Psoas muscle (tissue), 8 donors: Measurements from ENCODE around the gene SRI. TPM values are rescaled to one million over a fixed set of nuclear protein-coding genes. Genes with fewer than 3 reads are reported as not detected.
"Not testable (repeated sequence)": the region's sequence is repeated elsewhere in the genome, so short reads cannot be mapped to it uniquely, and the experiment has no call there.

ENCODE experiments used
- ATAC-seq, 4 donors: fragments of 200-7000 bp; cut with Tn5 transposase; one replicate each; pipeline ENCODE4 v1.9.1; 2020; ENCODE audit warnings: moderate library complexity in 3 of 4, mild to moderate bottlenecking in 2 of 4
- DNase-seq, 2 donors: peaks; one replicate each; pipeline ENCODE4 v3.0.0-alpha.2; 2020
- H3K27ac ChIP-seq: fragments of 200-600 bp; one replicate; pipeline ENCODE4 v1.8.0; 2022
- H3K27me3 ChIP-seq, 3 donors: fragments of 200-600 bp in 1 of 3; one replicate each; pipeline versions ENCODE4 v1.6.1 to v1.8.0; 2013 to 2022; ENCODE audit warnings: low read length in 2 of 3, mild to moderate bottlenecking in 2 of 3, moderate library complexity in 1 of 3; ENCODE audit not compliant: insufficient read depth in 3 of 3
- H3K36me3 ChIP-seq, 2 donors: fragments of 200-600 bp in 1 of 2; one replicate each; pipeline versions ENCODE4 v1.6.1 to v1.8.0; 2013 to 2022; ENCODE audit warnings: low read depth in 1 of 2, mild to moderate bottlenecking in 1 of 2, moderate library complexity in 1 of 2; ENCODE audit not compliant: insufficient read depth in 1 of 2
- H3K4me1 ChIP-seq: fragments of 200-600 bp; one replicate; pipeline ENCODE4 v1.8.0; 2022
- H3K4me3 ChIP-seq: fragments of 200-600 bp; one replicate; pipeline ENCODE4 v1.8.0; 2022; ENCODE audit warnings: mild to moderate bottlenecking
- H3K9me3 ChIP-seq: fragments of 200-600 bp; one replicate; pipeline ENCODE4 v1.8.0; 2022
- WGBS, 3 donors: extraction: QIAGEN DNeasy Blood & Tissue Kit; methylation state at CpG; one replicate each; pipeline versions ENCODE4 v1.1.6 to v1.1.7; 2013; 5-methylcytosine and 5-hydroxymethylcytosine counted together
- intact Hi-C, 2 donors: fragments of 100-400 bp; cut with DNase I; formaldehyde crosslinking; loops; one replicate each; pipeline versions ENCODE4 v1.11.0 to v1.14.2; 2022
- polyA plus RNA-seq, 3 donors: library from polyadenylated mRNA; stranded (reverse); fragments of 200-250 nt; gene quantifications; one replicate each; pipeline ENCODE4 v1.2.3, GENCODE V29; 2013
- total RNA-seq, 4 donors: library from RNA; stranded (reverse); fragmentation: NEBNext Ultra II Directional in 2 of 4; extraction: Animal tissue kit (Norgen Biotek cat#: 25700) in 2 of 4; gene quantifications; one replicate each; pipeline versions ENCODE4 v1.2.1 to v1.2.4, GENCODE V29; 2021 to 2023
- TF ChIP-seq, protein P1 (sequence below): fragments of 200-600 bp; IDR thresholded peaks from one replicate; pipeline ENCODE4 v1.8.0; 2022; ENCODE audit warnings: antibody characterized with exemption
- donor health status: healthy with polysubstance abuse.
- donor health status: DM: no; HTN: no; CAD: no; lungs with moderate emphysema.
- donor health status: Bipolar disorder and iron deficiency.
- donor health status: healthy.
- donor health status: DM: yes; HTN: yes; CAD: no.
- donor health status: DM: no; HTN: no; CAD: no.
- donor health status: DM: no; HTN: no; CAD: no.
- donor health status: DM: yes; HTN: yes; CAD: no.

Gene SRI
- total and polyA plus RNA-seq, 7 donors, result 24.4 to 46.7 (median 38.0) TPM

DNA sequence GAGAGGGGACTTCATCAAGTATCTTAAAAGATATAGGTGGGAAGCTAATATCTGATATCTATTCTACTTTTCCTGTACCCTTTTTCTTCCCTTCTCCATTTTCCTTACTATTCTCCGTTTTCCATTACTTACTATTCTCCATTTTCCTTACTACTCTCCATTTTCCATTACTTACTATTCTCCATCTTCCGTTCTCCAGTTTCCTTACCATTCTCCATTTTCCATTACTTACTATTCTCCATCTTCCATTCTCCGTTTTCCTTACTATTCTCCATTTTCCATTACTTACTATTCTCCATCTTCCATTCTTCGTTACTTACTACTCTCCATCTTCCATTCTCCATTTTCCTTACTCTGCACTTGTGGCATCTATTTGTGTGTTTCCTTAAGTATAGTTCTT is 47.6 kb upstream of the SRI start:
- no peak for ATAC-seq
- WGBS, 3 donors, result 93 to 94% (median 93%) methylated on average over 4 of the region's 4 CpGs
- intact Hi-C loops, result no loop called here
- DNase-seq, result no peak
- TF ChIP-seq, protein P1, sequence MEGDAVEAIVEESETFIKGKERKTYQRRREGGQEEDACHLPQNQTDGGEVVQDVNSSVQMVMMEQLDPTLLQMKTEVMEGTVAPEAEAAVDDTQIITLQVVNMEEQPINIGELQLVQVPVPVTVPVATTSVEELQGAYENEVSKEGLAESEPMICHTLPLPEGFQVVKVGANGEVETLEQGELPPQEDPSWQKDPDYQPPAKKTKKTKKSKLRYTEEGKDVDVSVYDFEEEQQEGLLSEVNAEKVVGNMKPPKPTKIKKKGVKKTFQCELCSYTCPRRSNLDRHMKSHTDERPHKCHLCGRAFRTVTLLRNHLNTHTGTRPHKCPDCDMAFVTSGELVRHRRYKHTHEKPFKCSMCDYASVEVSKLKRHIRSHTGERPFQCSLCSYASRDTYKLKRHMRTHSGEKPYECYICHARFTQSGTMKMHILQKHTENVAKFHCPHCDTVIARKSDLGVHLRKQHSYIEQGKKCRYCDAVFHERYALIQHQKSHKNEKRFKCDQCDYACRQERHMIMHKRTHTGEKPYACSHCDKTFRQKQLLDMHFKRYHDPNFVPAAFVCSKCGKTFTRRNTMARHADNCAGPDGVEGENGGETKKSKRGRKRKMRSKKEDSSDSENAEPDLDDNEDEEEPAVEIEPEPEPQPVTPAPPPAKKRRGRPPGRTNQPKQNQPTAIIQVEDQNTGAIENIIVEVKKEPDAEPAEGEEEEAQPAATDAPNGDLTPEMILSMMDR, result no peak
- H3K4me3 ChIP-seq, result no peak overlapping the region
- no peak overlapping the region for H3K27ac ChIP-seq
- no peaks in the 10 kb centered on the region for H3K27me3 ChIP-seq
- no peaks in the 10 kb centered on the region for H3K36me3 ChIP-seq
- no peaks in the 10 kb centered on the region for H3K4me1 ChIP-seq
- no peaks in the 10 kb centered on the region for H3K9me3 ChIP-seq

DNA sequence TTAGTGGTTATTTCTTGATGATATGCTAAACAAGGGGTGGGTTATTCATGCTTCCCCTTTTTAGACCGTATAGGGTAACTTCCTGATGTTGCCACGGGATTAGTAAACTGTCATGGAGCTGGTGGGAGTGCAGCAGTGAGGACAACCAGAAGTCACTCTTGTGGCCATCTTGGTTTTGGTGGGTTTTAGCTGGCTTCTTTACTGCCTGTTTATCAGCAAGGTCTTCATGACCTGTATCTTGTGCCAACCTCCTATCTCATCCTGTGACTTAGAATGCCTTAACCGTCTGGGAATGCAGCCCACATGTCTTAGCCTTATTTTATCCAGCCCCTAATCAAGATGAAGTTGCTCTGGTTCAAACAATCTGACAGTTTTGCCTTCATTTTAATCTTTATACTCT is 45.1 kb upstream of the SRI start:
- DNase-seq, H3K27me3 ChIP-seq, H3K4me3 ChIP-seq, H3K9me3 ChIP-seq, H3K36me3 ChIP-seq, intact Hi-C loops, ATAC-seq, H3K4me1 ChIP-seq, H3K27ac ChIP-seq: not testable (repeated sequence)
- WGBS, 3 donors, result 58 to 68% (median 62%) methylated on average over 3 of the region's 3 CpGs

DNA sequence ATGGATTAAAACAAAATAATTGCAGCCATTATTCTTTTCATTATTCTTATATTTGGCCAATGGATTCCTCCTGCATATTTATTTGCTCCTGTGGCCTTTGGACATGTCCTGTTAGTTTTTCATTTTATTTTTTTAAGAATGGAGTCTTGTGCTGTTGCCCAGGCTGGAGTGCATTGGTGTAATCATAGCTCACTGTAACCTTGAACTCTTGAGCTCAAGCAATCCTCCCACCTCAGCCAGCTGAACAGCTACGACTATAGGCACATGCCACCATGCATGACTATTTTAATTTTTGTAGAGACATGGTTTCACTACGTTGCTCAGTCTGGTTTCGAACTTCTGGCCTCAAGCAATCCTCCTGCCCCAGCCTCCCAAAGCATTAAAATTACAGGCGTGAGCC is 42.7 kb upstream of the SRI start:
- Histone ChIP-seq H3K4me1 (no peaks in the 10 kb centered on the region), H3K27me3 (peaks cover 0 to 3% (median 0%) of the 10 kb centered on the region in 3 donors), H3K4me3 (no peak overlapping the region), H3K27ac (no peak overlapping the region), H3K9me3 (no peaks in the 10 kb centered on the region), H3K36me3 (no peaks in the 10 kb centered on the region)
- intact Hi-C loops, result no loop called here
- TF ChIP-seq, protein P1, result no peak
- no peak for ATAC-seq
- no peak for DNase-seq
- WGBS, 3 donors, result 85 to 87% (median 86%) methylated on average over 4 of the region's 4 CpGs

DNA sequence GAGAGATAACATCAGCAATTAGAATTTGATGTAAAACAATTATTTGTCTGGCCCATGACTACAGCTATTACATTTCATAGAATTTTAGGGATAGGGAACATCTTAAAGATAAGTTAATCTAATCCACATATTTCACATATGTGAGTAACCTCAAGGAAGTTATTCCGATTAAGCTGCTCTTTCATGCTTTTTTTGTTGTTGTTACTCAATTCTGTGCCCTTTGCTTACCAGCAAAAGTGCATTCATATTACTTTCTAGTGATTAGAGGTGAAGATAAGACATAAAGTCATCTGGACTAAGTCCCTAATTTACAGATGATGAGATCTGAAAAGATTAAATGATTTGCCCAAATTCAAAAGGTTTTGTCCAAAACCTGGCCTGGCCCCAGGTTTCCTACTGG is 40.9 kb upstream of the SRI start:
- intact Hi-C loops, result no loop called here
- Histone ChIP-seq H3K36me3 (no peaks in the 10 kb centered on the region), H3K27me3 (peaks cover 0 to 6% (median 0%) of the 10 kb centered on the region in 3 donors), H3K27ac (no peak overlapping the region), H3K9me3 (no peaks in the 10 kb centered on the region), H3K4me1 (no peaks in the 10 kb centered on the region), H3K4me3 (no peak overlapping the region)
- TF ChIP-seq, protein P1, result no peak
- 83 to 87% (median 83%) methylated on average over 1 of the region's 1 CpG for WGBS, 3 donors
- no peak for DNase-seq
- no peak for ATAC-seq

DNA sequence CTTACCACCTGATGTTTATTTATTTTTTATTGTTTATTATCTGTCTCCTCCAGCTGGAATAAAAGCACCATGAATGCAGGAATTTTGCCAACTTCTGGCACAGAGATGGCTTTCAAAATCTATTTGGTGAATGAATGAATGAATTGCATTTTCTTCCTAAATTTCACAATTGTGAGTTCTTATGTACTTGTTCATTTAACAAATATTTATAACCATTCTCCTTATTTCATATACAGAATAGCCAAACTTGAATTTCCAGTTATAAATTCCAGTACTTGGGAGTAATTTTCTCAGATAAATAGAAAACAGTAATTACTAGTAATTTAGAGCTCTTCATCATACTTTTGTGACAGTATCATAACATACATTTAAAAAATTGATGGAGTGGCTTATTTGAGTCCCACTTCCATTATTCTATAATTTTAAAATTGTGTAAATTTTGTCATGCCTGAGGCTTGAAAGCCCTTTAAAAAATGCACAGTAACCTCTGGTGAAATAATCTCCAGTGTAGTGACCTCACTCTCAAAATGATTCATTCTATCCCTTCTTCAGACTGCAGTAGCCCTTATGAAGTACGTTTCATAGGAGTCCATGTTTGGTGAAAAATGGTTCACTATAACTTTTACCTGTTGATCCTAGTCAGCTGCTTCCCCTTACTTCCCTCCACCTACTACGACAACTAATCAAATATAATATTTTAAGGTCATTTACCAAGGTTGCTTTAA is 40.0 kb upstream of the SRI start:
- no peak overlapping the region for H3K4me3 ChIP-seq
- TF ChIP-seq, protein P1, result no peak
- 68 to 73% (median 72%) methylated on average over 2 of the region's 2 CpGs for WGBS, 3 donors
- H3K27me3 ChIP-seq, result peaks cover 0 to 6% (median 0%) of the 10 kb centered on the region in 3 donors
- H3K27ac ChIP-seq, result no peak overlapping the region
- no peaks in the 10 kb centered on the region for H3K36me3 ChIP-seq
- intact Hi-C loops, result no loop called here
- H3K4me1 ChIP-seq, result no peaks in the 10 kb centered on the region
- H3K9me3 ChIP-seq, result no peaks in the 10 kb centered on the region
- no peak for DNase-seq
- ATAC-seq, result no peak

DNA sequence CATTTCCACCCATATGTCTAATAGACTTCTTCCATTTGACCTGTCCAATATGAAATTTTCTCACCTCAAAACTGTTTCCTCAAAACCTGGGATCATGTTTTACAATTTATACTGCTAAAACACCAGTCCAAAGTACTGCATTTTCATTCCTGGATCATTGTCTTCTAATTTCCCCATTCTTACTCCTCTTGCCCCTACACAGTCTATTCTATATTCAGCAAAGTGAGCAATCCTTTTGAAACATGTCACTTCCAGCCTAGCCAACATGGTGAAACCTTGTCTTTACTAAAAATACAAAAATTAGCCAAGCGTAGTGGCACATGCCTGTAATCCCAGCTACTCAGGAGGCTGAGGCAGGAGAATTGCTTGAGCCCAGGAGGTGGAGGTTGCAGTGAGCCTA is 38.5 kb upstream of the SRI start:
- WGBS, 3 donors, result 88 to 100% (median 89%) methylated on average over 1 of the region's 1 CpG
- H3K4me1 ChIP-seq, DNase-seq, ATAC-seq, intact Hi-C loops, H3K36me3 ChIP-seq, H3K4me3 ChIP-seq, H3K27me3 ChIP-seq, H3K27ac ChIP-seq: not testable (repeated sequence)
- H3K9me3 ChIP-seq, result peaks cover 15% of the 10 kb centered on the region
